ENCODE results near the gene CFAP46.

CFAP46 gene

DNA sequence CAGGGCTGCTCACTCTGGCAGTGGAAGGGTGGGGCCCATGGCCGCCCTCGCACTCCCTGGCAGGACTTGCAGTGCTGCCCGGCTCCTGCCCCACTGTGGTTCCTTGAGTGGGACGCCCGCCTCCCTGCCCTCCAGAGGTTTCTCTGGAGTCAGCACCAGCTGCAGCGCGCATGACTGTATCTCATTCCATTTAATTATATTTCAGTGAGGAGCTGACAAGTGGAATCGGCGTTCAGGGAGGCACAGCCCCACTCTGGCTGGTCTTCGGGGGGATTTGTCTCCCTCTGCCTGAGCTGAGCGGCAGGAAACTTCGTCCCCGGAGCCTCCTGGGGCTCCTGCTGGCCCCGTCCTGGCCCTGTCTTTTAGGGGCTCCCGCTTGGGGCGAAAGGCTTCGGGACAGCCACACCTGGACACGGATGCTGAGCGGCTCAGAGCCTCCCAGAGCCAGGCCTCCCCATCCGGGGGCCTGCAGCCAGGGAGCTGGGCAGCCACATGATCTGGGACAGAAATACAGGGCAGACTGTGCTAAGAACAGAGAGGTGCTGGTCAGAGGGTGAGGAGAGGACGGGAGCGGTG is 81.2 kb downstream of the CFAP46 start:
- H4K8ac ChIP-seq (ENCODE audit: low read length), result no peak overlapping the region
- H3K27ac ChIP-seq (ENCODE audit: low read length, poor library complexity, severe bottlenecking), result no peak overlapping the region
- H3K27me3 ChIP-seq (ENCODE audit: control insufficient read depth in 1 of 2, insufficient read depth in 1 of 2, low read length in 2 of 2), result peaks cover 19 to 37% of the 10 kb centered on the region in 2 experiments
- no peak overlapping the region for H2BK120ac ChIP-seq (ENCODE audit: low read depth, low read length)
- no peak overlapping the region for H2AFZ ChIP-seq (ENCODE audit: low read depth, low read length)
- no peaks in the 10 kb centered on the region for H3K36me3 ChIP-seq (ENCODE audit: control insufficient read depth in 1 of 2, insufficient read depth in 2 of 2, low read depth in 1 of 2, low read length in 2 of 2)
- no peak overlapping the region for H2BK5ac ChIP-seq (ENCODE audit: low read depth, low read length, poor library complexity, severe bottlenecking)
- no peaks in the 10 kb centered on the region for H3K79me1 ChIP-seq (replicated peaks; ENCODE audit: low read length, poor library complexity, severe bottlenecking)
- H3K14ac ChIP-seq (ENCODE audit: low read length in 2 of 2), result no peak overlapping the region
- no peak overlapping the region for H3K9ac ChIP-seq (ENCODE audit: low read length)
- peaks cover 2% of the 10 kb centered on the region for H3K4me1 ChIP-seq (ENCODE audit: control insufficient read depth, insufficient read depth, low read depth, low read length)
- no peak overlapping the region for H3K4me2 ChIP-seq (ENCODE audit: low read length, poor library complexity, severe bottlenecking)
- no peak overlapping the region for H2BK12ac ChIP-seq (ENCODE audit: low read length in 2 of 2)
- peaks cover 5% of the 10 kb centered on the region for H3K9me3 ChIP-seq (ENCODE audit: control insufficient read depth, low read length)
- H3K23ac ChIP-seq (ENCODE audit: low read length in 2 of 2), result no peak overlapping the region
- no peak overlapping the region for H2BK15ac ChIP-seq (ENCODE audit: low read depth, poor library complexity, severe bottlenecking)
- WGBS, result 83% methylated on average over 20 of the region's 22 CpGs
- H3K4ac ChIP-seq (ENCODE audit: low read depth in 1 of 2, low read length in 2 of 2), result no peak overlapping the region
- H2AK5ac ChIP-seq (ENCODE audit: low read length, severe bottlenecking), result no peak overlapping the region
- no peak overlapping the region for H3K18ac ChIP-seq (ENCODE audit: low read depth in 1 of 2, low read length in 2 of 2)
- no peak overlapping the region for H4K91ac ChIP-seq (ENCODE audit: low read length)
- peak overlapping the region in 1 of 2 experiments; percentile 10 for H3K4me3 ChIP-seq (ENCODE audit: insufficient read depth in 1 of 2, low read depth in 1 of 2, low read length in 2 of 2)
- DNase-seq, result no peak

DNA sequence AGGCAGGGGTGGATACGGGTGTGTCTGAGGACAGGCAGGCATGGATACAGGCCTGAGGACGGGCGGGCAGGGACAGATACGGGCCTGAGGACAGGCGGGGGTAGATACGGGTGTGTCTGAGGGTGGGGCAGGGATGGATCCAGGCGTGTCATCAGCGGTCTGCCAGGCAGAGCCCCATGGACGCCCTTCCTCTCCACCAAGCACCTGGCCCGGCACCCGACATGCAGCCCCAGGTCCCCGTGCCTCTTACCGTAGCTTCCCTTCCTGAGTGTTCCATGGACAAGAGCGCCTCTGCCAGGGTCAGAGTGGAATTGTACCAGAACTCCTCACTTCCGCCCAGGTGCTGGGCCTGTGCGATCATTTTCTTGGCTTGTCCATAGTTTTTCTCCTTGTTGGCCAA is 81.8 kb downstream of the CFAP46 start:
- H2BK12ac ChIP-seq (ENCODE audit: low read length in 2 of 2), result no peak overlapping the region
- H3K9ac ChIP-seq (ENCODE audit: low read length), result no peak overlapping the region
- H2BK5ac ChIP-seq (ENCODE audit: low read depth, low read length, poor library complexity, severe bottlenecking), result no peak overlapping the region
- WGBS, result 88% methylated on average over 16 of the region's 16 CpGs
- H3K36me3 ChIP-seq (ENCODE audit: control insufficient read depth in 1 of 2, insufficient read depth in 2 of 2, low read depth in 1 of 2, low read length in 2 of 2), result no peaks in the 10 kb centered on the region
- H3K4me2 ChIP-seq (ENCODE audit: low read length, poor library complexity, severe bottlenecking), result no peak overlapping the region
- no peak overlapping the region for H3K14ac ChIP-seq (ENCODE audit: low read length in 2 of 2)
- H3K23ac ChIP-seq (ENCODE audit: low read length in 2 of 2), result no peak overlapping the region
- H2BK15ac ChIP-seq (ENCODE audit: low read depth, poor library complexity, severe bottlenecking), result no peak overlapping the region
- peaks cover 24 to 37% of the 10 kb centered on the region in 2 experiments for H3K27me3 ChIP-seq (ENCODE audit: control insufficient read depth in 1 of 2, insufficient read depth in 1 of 2, low read length in 2 of 2)
- DNase-seq, result no peak
- H3K9me3 ChIP-seq (ENCODE audit: control insufficient read depth, low read length), result peaks cover 12% of the 10 kb centered on the region
- H3K27ac ChIP-seq (ENCODE audit: low read length, poor library complexity, severe bottlenecking), result no peak overlapping the region
- peaks cover 2% of the 10 kb centered on the region for H3K4me1 ChIP-seq (ENCODE audit: control insufficient read depth, insufficient read depth, low read depth, low read length)
- H2BK120ac ChIP-seq (ENCODE audit: low read depth, low read length), result no peak overlapping the region
- no peaks in the 10 kb centered on the region for H3K79me1 ChIP-seq (replicated peaks; ENCODE audit: low read length, poor library complexity, severe bottlenecking)
- H3K4ac ChIP-seq (ENCODE audit: low read depth in 1 of 2, low read length in 2 of 2), result no peak overlapping the region
- H2AK5ac ChIP-seq (ENCODE audit: low read length, severe bottlenecking), result no peak overlapping the region
- no peak overlapping the region for H3K4me3 ChIP-seq (ENCODE audit: insufficient read depth in 1 of 2, low read depth in 1 of 2, low read length in 2 of 2)
- no peak overlapping the region for H4K91ac ChIP-seq (ENCODE audit: low read length)
- no peak overlapping the region for H3K18ac ChIP-seq (ENCODE audit: low read depth in 1 of 2, low read length in 2 of 2)
- H2AFZ ChIP-seq (ENCODE audit: low read depth, low read length), result no peak overlapping the region
- H4K8ac ChIP-seq (ENCODE audit: low read length), result no peak overlapping the region

DNA sequence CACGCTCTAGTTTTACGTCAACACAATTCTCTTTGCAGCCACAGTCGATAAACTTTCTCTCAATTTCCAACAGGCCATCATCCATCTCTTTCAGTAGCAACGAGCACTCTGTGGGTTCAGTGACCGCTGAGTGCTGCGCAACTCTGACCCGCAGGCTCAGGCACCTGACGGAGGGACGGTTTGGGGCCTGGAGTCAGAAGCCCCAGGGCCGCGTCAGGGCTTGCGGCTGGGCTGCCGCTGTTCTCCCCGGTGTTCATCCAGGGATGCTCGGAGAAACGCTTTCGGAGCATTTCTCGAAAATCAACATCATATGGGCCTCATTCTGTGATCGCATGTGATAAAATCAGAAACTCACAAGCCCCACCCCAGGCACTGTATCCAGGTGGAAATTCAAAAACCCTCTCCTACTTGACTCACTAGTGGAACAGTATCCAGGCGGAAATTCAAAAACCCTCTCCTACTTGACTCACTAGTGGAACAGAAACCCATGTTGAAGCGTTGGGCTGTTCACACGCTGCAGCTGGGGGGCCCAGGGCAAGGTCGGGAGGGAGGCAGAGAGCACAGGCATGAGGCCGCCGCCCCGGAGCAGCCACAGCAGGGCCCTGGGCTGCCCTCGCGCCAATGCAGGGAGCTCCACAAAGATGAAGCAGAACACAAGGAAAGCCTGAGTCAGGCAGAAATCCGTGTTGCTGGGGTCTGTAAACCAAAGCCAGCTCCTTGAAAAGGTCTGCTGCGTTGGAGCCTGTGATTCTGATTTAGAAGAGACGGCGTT is 83.1 kb downstream of the CFAP46 start:
- H2BK12ac ChIP-seq (ENCODE audit: low read length in 2 of 2), result no peak overlapping the region
- H3K9ac ChIP-seq (ENCODE audit: low read length), result no peak overlapping the region
- peaks cover 14% of the 10 kb centered on the region for H3K9me3 ChIP-seq (ENCODE audit: control insufficient read depth, low read length)
- no peak for DNase-seq
- no peaks in the 10 kb centered on the region for H3K79me1 ChIP-seq (replicated peaks; ENCODE audit: low read length, poor library complexity, severe bottlenecking)
- WGBS, result 90% methylated on average over 32 of the region's 32 CpGs
- no peak overlapping the region for H3K14ac ChIP-seq (ENCODE audit: low read length in 2 of 2)
- no peak overlapping the region for H4K8ac ChIP-seq (ENCODE audit: low read length)
- no peak overlapping the region for H3K4ac ChIP-seq (ENCODE audit: low read depth in 1 of 2, low read length in 2 of 2)
- no peak overlapping the region for H3K27ac ChIP-seq (ENCODE audit: low read length, poor library complexity, severe bottlenecking)
- no peak overlapping the region for H2BK120ac ChIP-seq (ENCODE audit: low read depth, low read length)
- no peak overlapping the region for H2BK5ac ChIP-seq (ENCODE audit: low read depth, low read length, poor library complexity, severe bottlenecking)
- no peak overlapping the region for H2AK5ac ChIP-seq (ENCODE audit: low read length, severe bottlenecking)
- no peak overlapping the region for H3K4me2 ChIP-seq (ENCODE audit: low read length, poor library complexity, severe bottlenecking)
- H3K36me3 ChIP-seq (ENCODE audit: control insufficient read depth in 1 of 2, insufficient read depth in 2 of 2, low read depth in 1 of 2, low read length in 2 of 2), result no peaks in the 10 kb centered on the region
- no peak overlapping the region for H3K23ac ChIP-seq (ENCODE audit: low read length in 2 of 2)
- no peak overlapping the region for H3K18ac ChIP-seq (ENCODE audit: low read depth in 1 of 2, low read length in 2 of 2)
- peaks cover 24 to 37% of the 10 kb centered on the region in 2 experiments for H3K27me3 ChIP-seq (ENCODE audit: control insufficient read depth in 1 of 2, insufficient read depth in 1 of 2, low read length in 2 of 2)
- no peak overlapping the region for H4K91ac ChIP-seq (ENCODE audit: low read length)
- H2BK15ac ChIP-seq (ENCODE audit: low read depth, poor library complexity, severe bottlenecking), result no peak overlapping the region
- H3K4me1 ChIP-seq (ENCODE audit: control insufficient read depth, insufficient read depth, low read depth, low read length), result peaks cover 2% of the 10 kb centered on the region
- no peak overlapping the region for H2AFZ ChIP-seq (ENCODE audit: low read depth, low read length)
- no peak overlapping the region for H3K4me3 ChIP-seq (ENCODE audit: insufficient read depth in 1 of 2, low read depth in 1 of 2, low read length in 2 of 2)

DNA sequence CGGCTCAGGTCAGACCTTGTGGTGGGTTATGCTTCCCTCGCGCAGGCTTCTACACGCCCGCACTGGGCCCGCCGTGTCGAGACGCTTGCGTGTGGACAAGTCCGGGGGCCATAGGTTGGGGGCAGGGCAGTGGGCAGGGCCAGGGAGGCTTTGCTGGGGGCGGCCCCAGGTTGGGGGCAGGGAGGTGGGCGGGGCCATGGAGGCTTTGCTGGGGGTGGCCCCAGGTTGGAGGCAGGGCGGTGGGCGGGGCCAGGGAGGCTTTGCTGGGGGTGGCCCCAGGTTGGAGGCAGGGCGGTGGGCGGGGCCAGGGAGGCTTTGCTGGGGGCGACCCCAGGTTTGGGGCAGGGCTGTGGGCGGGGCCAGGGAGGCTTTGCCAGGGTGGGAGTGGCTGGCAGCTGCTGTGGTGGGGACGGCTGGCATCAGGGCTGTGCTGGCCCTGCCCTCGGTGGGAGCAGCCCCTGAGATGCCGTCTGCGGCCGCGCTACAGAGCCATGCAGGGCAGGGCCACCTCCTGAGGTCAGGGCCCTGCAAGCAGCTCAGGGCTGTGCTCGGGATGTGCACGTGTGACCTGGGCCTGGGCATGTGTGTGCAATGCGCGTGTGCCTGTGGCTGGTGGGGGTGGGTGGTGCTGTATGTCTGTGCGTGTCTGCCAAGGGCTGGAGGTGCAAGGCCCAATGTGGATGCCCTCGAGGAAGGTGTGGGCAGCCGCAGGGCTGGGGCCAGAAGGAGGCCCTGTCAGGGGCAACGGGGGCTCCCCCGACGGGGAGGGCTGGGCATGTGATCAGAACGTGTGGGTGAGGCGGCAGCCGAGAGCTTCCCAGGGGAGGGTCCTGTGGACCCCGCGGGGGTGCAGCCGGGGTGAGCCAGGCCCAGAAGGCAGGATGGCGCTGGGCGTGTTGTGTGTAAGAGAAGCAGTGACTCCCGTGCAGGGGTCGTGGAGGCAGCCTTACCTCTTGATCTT is 84.0 kb downstream of the CFAP46 start:
- WGBS, result 92% methylated on average over 38 of the region's 45 CpGs
- Histone ChIP-seq H3K4me1 (ENCODE audit: control insufficient read depth, insufficient read depth, low read depth, low read length) (peaks cover 2% of the 10 kb centered on the region), H3K4me3 (ENCODE audit: insufficient read depth in 1 of 2, low read depth in 1 of 2, low read length in 2 of 2) (no peak overlapping the region), H2BK12ac (ENCODE audit: low read length in 2 of 2) (no peak overlapping the region), H2BK15ac (ENCODE audit: low read depth, poor library complexity, severe bottlenecking) (no peak overlapping the region), H3K14ac (ENCODE audit: low read length in 2 of 2) (no peak overlapping the region), H3K9ac (ENCODE audit: low read length) (no peak overlapping the region), H2BK5ac (ENCODE audit: low read depth, low read length, poor library complexity, severe bottlenecking) (no peak overlapping the region), H2AK5ac (ENCODE audit: low read length, severe bottlenecking) (no peak overlapping the region), H2BK120ac (ENCODE audit: low read depth, low read length) (no peak overlapping the region), H4K91ac (ENCODE audit: low read length) (no peak overlapping the region), H2AFZ (ENCODE audit: low read depth, low read length) (no peak overlapping the region), H3K23ac (ENCODE audit: low read length in 2 of 2) (no peak overlapping the region), H3K4me2 (ENCODE audit: low read length, poor library complexity, severe bottlenecking) (no peak overlapping the region), H4K8ac (ENCODE audit: low read length) (no peak overlapping the region), H3K18ac (ENCODE audit: low read depth in 1 of 2, low read length in 2 of 2) (no peak overlapping the region), H3K9me3 (ENCODE audit: control insufficient read depth, low read length) (peaks cover 15% of the 10 kb centered on the region), H3K4ac (ENCODE audit: low read depth in 1 of 2, low read length in 2 of 2) (no peak overlapping the region), H3K79me1 (replicated peaks; ENCODE audit: low read length, poor library complexity, severe bottlenecking) (no peaks in the 10 kb centered on the region), H3K27me3 (ENCODE audit: control insufficient read depth in 1 of 2, insufficient read depth in 1 of 2, low read length in 2 of 2) (peaks cover 23 to 33% of the 10 kb centered on the region in 2 experiments), H3K36me3 (ENCODE audit: control insufficient read depth in 1 of 2, insufficient read depth in 2 of 2, low read depth in 1 of 2, low read length in 2 of 2) (no peaks in the 10 kb centered on the region), H3K27ac (ENCODE audit: low read length, poor library complexity, severe bottlenecking) (no peak overlapping the region)
- no peak for DNase-seq

Measured in mesenchymal stem cell (in vitro differentiated cells and primary cell).